Natural killer cell treated with Interleukin-12 subunit alpha and Interleukin-12 subunit beta and Interleukin-15 and Interleukin-18, amount 100 ng/mL, for 72 hours (primary cell): ENCODE results near the gene ITIH2. TPM values are rescaled to one million over a fixed set of nuclear protein-coding genes. Genes with fewer than 3 reads are reported as not detected.

Experiments
- total RNA-seq, 2 donors: library from RNA; stranded (reverse); gene quantifications; one replicate each; pipeline ENCODE4 v1.2.3, GENCODE V29; 2022

Gene ITIH2
- total RNA-seq, 2 donors from 2014 or later = not detected

Other genes starting within 250 kb of the ITIH2 start
- gene ITIH5, start 36.4 kb upstream of the ITIH2 start, total RNA-seq = not detected
- 10 to 100 TPM; 13.4 to 14.8 TPM for gene KIN, start 84.7 kb downstream of the ITIH2 start, total RNA-seq
- 100 to 1,000 TPM; 208 to 238 TPM for gene ATP5F1C, start 84.9 kb downstream of the ITIH2 start, total RNA-seq
- 10 to 100 TPM; 15.6 to 20.0 TPM for gene TAF3, start 115.2 kb downstream of the ITIH2 start, total RNA-seq